Regular cardiac myocyte (primary cell): ENCODE measurements around the gene BOLA3. TPM values are rescaled to one million over a fixed set of nuclear protein-coding genes. Genes with fewer than 3 reads are reported as not detected.

Source experiments
- total RNA-seq: library from RNA; depleted of rRNA; stranded (reverse); fragments of >200 nt; gene quantifications from 2 replicates; pipeline ENCODE4 v1.2.3, GENCODE V29; 2014

Gene BOLA3
- total RNA-seq = 29.0 and 63.6 TPM in 2 replicates

GRCh38 chr2:74147727-74148456, at the start of gene BOLA3:
BOLA3 (minus strand) TSS chr2:74147912; CDS start chr2:74147874, 38 bp downstream.

GRCh38 chr2:74178211-74179062, 30.7 kb upstream of the BOLA3 start, which contains the start of gene MOB1A:
MOB1A (minus strand) TSS chr2:74178879; CDS start chr2:74178674, 205 bp downstream.

Other genes starting within 250 kb of the BOLA3 start
- 56.1 and 73.4 TPM in 2 replicates for gene DGUOK, start 221.0 kb downstream of the BOLA3 start, total RNA-seq
- 1.7 and 2.5 TPM in 2 replicates for gene TET3, start 163.0 kb downstream of the BOLA3 start, total RNA-seq
- gene MOB1A, start 31.0 kb upstream of the BOLA3 start, total RNA-seq = 90.3 and 108 TPM in 2 replicates
- gene MTHFD2, start 50.7 kb upstream of the BOLA3 start, total RNA-seq = 147 and 170 TPM in 2 replicates
- gene SLC4A5, start 195.5 kb upstream of the BOLA3 start, total RNA-seq = under 0.01 TPM in 1 of 2 replicates, not detected in the other
- gene DCTN1, start 232.4 kb upstream of the BOLA3 start, total RNA-seq = 202 and 203 TPM in 2 replicates